Effector CD8-positive, alpha-beta T cell (primary cell): ENCODE measurements around the gene DLG2.

Source experiments
- DNase-seq: peaks from one replicate; lab custom pipeline; 2025; lab: John Stamatoyannopoulos, UW

The DLG2 gene

DNA sequence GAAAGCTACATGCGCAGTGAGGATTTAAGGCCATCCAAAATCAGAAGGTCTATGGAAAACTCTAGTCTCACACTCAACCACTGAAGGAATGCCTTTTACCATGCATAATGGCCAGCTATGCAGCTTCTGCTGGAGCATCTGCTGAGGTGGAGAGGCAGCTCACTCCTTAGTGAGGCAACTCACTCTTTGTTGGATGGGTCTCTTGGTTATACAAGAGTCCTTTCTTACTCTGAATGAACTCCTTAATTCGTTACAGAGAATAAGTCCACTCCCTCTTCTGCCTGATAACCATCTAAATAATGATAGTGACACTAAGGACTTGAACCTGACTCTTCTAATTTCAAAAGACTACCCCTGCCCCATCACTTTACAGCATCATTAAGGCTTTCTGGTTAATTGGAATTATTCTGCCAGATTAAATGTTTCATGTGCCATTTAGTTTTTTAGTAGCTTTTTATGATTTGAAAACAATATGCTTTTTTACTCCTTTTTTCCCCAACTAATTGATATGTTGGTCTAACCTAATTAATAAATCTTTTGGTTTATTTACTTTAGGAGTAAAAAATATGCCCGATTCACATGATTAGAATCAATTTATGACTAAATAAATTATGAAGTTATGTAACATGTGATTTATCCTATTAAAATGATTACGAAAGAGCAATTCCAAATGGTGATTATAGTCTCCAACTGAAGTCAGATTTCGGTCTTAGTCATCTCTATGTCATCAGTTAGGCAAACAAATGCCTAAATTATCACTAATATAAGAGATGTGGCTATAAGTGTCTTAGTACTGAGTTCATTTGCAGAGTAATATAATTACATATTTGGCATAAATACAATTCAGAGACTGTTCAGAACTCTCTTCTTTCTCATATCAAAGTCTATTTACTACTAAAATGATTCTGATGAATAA is 2054.3 kb downstream of the DLG2 start:
- DNase-seq: no peak

DNA sequence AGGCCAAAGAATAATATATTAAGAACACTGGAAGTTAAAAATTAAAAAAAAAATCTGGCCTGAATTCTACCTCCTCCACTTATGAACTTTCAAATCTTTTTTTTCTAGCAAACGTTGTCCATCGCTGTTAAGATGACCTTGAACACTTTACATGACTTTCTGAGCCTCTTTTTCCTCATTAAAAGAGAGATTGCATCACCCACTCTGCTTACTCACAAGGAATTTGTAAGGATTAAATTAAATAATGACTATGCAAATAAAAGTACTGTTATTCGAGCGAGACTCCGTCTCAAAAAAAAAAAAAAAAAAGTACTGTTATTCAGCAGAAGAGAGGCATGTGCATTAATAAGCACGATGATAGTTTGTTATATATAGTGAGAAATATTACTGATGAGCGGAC is 2055.8 kb downstream of the DLG2 start:
- DNase-seq: no peak

DNA sequence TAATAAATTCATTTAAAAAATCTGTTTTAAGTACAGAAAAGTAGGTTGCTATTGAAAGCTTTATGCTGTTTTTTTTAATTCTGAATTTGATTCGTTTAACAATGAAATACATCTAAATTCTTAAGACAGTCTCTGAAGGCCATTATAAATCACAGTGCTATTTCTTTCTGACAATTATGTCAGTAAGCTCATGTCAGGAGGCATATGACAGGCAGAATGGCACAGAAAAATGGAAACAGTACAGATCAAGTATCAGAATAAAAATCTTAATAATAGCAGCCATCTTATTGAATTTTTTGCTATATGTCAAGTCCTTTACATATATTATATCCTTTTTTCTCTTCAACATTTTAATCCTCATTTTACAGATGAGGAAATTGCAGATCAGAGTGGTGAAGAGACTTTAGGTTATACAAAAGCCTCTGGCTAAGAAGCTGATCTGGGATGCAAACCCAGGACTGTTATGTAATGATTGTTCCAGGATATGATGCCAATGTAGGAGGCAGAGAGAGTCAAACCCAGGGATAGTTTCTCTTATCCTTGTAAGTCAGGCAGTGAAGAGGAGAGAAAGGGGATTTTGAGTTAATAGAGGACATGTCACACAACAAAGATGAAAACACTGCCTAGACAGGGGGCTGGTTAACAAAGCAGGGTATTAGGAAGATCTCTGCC is 2057.9 kb downstream of the DLG2 start:
- no peak for DNase-seq

DNA sequence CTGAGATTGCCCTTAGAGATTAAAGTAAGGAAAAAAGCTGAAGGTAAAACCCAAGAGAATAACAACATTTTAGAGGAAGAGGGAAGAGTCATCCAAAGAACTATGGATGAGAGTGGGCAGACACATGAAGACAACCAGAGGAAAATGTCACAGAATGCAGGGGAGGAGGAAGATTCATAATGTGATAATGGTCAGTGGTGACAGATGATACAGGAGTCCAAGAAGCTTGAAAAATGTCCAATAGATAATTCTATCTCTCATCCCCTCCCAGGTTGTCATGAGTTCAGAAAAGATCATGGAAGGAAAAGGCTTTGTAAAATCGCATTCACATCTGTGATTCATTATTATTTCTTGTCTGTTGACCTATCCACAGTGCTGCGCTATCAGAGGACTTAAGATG is 2058.6 kb downstream of the DLG2 start:
- DNase-seq: no peak

DNA sequence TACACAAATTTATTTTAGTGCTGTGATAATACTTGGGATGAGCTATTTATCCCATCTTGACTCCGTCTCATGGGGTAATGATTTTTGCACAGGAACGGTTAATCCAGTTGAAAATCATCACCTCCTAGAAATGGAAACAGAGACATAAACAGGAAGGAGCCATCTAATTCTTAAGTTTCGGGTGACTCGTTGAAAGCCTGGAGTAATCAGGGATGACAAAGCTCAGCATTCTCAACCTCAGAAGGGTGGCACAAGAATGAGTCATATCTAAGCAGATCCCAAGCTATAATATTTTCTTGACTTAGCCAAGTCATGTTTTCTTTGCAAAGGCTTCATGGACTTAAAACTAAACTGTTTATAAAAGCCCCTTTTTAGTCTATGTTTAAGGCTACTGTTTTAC is 2060.2 kb downstream of the DLG2 start:
- no peak for DNase-seq

DNA sequence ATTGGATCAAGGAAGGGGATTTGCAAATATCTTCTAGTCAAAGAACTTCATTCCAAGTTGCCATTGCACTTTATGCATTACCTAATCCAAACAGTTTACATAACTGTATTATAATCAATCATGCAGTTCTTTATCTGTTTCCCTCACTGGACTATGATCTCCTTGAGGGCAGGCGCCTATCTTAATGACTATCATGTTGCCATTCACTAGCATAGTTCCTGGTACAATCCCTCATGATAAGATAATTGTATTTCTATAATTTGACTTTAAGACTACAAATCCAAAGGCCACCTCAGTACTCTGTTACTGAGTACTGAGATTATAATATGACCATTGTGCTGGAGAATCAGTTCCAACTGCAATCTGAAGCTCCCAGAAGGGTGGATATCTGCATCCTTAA is 2062.3 kb downstream of the DLG2 start:
- no peak for DNase-seq

DNA sequence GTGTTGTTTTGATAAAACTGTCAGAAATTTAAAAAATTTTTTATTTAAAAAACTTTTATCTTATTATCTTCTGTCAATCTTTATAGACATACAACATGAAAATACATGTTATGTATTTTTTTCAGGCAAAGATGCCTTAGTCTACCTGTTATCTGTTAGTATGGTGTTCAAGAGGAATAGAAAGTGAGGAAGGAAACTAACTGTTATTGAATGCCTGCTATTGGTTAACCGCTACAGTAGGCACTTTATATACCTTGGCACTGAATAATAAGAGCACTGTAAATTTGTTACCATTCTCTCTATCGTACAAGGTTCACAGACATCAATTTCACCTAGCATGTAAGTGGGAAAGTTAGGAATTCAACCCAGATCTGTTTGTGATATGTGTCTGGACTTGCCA is 2068.9 kb downstream of the DLG2 start:
- DNase-seq: no peak

DNA sequence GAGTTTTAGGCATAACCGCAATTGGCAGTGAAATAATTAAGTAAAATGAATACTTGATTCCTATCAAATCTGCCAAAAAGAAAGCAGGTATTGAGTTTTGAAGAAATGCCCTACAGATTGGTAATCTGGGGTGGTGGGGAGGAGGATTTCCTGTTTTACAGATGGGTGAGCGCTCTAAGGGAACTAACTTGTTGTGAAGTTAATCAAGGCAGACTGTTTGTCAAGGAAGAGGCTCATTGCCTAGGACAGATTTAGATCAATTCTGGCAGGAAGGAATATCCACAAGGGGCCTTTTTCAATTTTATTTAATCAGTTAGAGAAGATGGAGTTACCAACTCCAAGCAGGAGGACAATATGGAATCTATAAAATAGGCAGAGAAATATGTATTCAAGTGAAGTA is 2069.5 kb downstream of the DLG2 start:
- DNase-seq: no peak

DNA sequence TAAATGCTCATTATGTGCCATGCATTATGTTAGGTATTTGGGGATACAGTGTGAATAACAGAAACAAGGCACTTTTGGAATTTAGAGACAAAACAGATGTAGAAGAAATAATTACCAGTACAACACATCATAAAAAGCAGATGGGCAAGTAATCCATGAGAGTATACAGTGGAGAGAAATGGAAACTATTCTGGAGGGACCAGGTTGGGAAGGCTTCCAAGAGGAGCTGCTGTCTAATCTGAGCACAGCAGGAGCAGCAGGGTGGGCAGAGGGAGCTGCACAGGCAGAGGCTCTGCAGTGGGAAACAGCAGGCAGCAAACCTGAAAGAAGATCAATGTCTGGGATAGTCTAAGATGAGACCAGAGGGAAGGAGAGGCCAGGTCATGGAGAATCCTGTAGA is 2072.3 kb downstream of the DLG2 start:
- DNase-seq: no peak

DNA sequence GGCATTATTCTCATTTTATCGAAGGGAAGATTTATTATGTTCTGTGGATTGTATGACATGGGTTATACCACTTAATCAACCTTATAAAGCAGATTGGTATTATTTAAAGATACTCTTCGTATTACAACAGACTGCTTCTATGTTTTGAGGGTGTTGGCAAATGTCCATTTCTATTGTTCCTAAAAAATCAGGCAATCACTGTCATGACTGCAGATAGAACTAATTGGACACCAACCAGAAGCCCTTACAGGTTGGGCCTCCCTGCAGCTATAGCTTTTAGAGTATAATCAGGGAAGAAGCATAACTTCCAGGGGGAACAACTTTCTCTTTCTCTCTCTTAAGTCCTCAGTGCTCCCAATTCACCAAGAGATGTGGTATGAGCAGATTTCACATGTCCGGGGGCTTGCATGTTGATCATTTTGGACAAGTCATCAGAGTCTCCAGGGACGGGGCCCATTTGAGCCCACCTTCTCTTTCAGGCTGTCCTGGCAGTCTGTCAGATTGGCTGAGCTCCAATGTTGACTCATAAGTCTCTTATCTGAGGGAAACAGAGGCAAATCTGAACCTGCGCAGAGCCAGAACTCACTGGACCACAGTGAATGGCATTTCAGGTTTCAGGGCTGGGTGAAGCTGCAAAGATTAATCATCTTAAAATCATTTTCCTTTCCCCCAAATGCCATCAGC is 2077.0 kb downstream of the DLG2 start:
- no peak for DNase-seq

DNA sequence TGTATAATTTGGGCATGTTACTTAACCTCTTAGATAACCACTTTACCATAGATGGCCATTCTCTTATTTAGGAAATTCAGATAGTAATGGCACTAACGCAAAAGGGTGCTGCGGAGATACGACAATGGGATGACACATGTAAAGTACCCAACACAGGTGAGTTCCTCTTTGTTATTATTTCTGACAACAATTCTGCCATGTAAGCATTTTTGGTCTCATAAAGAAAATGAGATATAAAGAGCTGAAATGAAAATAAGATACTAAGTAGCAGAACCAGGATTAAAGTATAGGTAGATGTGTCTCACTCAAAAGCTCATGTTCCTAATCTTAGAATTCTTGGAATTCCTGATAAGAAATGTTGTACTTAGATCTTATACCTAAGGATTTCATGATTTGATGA is 2080.8 kb downstream of the DLG2 start:
- DNase-seq: no peak

DNA sequence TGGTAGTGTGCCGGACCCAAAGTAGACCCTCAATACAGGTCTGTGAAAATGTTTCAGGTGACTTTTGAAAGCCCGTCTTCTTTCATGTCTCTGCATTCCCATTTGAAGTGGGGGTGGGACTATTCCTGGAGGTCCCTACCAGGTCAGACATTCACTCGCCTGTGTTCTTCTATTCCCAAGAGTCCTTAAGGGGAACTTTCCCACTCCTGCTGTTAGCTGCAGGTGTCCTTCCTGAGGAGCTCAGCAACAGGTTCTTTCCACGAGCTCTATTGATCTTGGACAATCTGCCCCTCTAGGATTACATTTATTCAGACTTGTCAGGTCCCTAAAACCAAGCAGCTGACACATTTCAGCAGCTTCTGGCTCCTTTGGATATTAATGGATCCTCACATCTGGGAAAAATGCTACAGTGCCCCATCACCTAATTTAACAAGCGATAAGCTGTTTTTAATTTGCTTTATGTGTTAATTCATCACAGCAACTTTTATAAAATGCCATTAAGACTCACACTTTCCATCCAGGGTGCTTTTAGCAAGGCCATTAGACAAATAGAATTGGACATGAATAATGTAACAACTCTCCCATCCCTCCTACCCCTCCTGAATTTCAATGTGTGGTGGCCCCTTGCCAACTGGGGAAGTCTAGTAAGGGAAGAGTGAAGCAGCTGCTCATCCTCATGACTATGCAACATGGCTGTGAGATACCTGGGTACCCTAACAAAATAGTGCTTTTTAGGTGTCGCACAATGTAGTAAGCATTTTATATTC is 2081.5 kb downstream of the DLG2 start:
- DNase-seq: no peak

DNA sequence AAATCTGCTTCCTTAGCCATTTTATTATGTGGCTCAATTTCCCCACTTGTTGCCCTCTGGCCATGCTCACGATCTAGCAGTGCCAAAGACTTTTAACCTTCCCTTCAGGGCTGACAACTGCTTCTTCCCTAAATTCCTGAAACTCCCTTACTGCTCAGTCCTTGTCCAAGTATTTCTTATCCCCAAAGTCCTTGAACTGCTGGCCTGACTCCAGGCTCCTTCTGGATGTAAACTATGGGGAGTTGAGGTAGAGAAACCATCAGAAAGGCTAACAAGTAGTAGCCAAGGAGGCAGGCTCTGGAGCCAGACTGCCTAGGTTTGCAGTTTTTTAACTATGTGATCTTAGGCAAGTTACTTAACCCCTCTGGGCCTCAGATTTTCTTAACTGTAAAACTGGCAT is 2082.3 kb downstream of the DLG2 start:
- no peak for DNase-seq

DNA sequence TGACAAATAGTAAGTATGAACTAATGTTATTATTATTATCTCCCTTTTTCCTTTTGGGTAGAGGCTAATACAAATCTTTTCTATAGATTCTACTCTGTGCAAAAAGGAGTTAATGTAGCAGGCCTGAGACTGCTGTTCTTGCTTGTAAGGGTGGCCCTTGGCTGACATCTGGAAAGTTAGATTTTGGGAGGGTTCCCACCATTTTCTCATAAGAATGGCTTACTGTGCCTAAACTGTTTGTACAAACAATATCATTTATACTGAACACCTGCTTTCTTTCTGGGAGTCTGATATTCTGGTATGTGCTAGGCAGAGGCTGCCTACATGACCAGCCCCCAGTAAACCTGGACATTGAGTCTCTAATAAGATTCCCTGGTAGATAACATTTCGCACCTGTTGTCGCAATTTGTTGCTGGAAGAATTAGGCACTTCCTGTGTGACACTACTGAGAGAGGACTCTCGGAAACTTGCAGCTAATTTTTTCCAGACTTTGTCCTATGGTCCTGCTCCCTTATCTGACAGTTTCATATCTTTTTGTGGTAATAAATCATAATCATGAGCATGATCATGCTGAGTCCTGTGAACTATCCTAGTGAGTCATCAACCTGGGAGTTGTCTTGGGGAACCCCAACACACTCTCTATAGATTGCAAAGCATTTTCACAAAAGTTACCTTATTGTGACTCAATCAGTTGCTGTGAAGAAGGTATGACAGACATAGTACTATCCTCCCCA is 2083.3 kb downstream of the DLG2 start:
- no peak for DNase-seq

DNA sequence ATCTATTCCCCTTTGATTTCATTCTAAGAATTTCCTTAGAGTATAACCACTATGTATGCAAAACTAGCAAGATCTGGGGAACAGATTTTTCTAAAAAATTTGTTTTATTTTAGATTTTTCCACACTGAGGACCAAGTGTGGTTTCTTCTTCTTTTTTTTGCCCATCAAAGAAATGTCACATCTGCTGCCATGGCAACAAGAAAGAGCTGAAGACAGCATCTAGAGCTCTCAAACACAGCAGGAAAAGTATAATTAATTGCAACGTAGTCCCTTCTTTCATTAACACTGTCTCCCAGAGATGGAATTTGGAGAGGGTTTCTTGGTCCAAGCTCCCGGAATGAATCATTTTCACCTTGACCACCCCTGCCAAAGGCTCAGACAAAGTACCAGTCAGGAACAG is 2084.3 kb downstream of the DLG2 start:
- DNase-seq: no peak

DNA sequence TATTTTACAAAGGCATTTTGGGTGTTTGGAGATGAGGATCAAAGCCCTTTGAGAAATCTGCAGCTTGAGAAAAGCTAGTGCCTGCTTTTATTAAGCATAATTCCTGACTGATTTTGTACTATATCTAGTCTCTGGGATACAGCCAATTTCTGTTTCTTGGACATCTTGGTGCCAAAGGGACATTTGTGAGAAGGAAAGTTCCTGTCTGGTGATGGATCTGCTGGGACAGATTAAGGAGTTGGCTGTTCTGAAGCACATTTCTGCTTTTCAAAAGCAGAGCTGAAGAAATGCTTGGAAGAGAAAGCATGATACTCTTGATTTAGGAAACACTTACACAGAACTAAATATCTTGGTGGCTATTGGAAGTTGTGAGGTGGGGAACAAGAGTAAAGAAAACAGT is 2086.4 kb downstream of the DLG2 start:
- DNase-seq: no peak

DNA sequence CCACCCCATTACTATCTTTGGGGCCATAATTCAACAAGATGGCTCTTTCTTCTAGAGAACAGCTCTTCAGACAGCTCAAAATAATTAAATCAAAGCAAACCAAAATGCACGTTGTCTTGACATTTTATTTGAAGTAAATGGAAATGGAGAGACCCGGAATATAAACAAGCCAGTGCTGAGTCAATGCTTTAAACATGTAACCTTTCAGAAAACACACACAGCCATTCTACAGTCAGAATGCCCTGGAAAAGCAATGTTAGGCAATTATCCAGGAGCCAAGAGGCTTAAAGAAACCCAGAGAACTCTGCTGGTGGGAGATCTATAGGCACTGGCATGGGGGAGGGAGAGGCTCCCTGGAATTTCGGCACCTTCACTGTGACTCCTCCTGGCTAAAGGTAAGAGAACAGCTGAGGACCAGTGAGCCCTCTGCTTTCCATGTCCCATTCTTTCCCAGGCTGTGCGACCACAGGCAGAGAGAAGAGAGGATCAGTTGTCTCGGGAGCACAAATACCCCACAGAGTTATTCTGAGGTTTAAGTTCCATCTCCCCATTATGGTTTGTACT is 2086.9 kb downstream of the DLG2 start:
- DNase-seq: no peak

DNA sequence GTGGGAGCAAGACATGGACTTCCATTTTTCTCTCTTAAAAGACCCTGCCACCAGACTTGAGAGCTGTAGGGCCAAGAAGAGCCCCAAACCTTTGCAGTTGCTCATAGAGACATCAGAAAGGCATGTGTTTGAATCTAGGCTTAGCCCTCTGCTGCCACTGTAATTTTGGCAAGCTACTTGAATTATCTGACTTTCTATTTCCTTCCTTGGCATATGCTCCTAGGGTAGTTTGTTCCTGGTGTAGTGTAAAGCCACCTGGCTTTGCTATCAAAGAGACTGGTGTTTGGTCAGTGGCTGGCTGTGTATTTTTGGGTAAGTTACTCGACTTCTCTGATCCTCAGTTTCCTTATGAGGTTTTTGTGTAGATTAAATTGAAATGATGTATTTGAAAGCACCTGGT is 2088.9 kb downstream of the DLG2 start:
- no peak for DNase-seq

DNA sequence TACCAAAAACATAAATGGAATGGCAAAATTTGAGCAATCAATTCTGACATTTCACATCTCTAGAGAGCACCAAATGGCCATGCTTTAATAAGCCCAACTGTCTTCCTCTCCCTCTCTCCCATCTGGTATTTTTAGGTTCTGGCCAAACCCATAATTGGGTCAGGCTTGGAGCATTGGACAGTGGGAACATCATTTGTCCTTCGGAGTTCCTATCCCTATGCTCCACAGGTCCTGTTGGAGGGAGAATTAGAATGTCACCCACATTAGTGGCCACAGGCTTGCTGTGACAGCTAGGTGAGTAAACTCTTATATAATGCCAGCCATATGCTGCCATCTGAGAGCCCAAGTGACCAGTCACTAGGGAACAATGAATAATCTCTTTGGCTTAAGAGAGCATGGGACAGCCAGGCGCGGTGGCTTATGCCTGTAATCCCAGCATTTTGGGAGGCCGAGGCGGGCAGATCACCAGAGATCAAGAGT is 2090.0 kb downstream of the DLG2 start:
- no peak for DNase-seq

DNA sequence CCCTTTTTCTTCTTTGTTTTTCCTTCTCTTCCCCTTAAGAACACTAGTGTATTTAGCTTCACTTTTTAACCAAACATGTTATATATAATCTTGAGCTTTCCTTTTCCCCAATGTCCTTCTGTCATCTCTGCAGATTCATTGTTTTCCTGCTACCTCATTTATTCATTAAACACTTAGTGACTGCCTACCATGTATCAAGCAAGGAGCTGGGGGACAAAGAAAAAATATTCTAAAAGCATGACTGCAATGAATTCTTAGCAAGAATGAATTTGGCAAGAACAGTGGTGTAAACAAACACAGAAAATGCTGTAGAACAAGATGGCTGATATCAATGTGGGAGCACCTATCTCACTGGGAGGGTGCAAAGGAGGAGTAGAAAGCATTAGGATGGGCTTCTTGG is 2094.0 kb downstream of the DLG2 start:
- no peak for DNase-seq

DNA sequence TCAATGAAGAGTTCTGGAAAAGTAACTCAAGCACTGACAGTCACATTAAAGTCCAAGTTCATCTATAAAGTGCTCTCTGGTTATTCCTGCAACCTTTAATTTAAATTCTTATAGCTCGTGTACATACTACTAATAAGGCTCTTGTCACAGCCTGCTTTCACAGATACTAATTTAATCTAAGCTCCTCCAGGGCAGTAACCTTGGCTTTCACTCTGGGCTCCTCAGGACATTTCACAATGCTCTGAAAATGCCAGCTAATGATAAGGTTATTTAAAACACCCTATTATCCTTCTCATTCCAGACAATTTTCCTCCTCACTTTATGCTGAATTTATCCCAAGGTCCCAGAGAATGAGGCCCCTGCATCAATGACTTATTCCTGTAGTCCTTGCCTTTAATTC is 2098.3 kb downstream of the DLG2 start:
- DNase-seq: no peak
